LoVo (cell line): ENCODE measurements around the gene AOPEP.
"Not testable (repeated sequence)": the region's sequence is repeated elsewhere in the genome, so short reads cannot be mapped to it uniquely, and the experiment has no call there.

Source experiments
- DNase-seq: peaks from one replicate; pipeline ENCODE4 v3.0.0-alpha.2; 2016; ENCODE audit warnings: low spot score

AOPEP gene

GRCh38 chr9:94934816-94935328 is 208.4 kb downstream of the AOPEP start:
- DNase-seq, result no peak

- no peak for DNase-seq
Observed at GRCh38 chr9:94935396-94935795, 208.9 kb downstream of the AOPEP start.

GRCh38 chr9:94936419-94936818 is 209.9 kb downstream of the AOPEP start:
- DNase-seq, result no peak

DNA sequence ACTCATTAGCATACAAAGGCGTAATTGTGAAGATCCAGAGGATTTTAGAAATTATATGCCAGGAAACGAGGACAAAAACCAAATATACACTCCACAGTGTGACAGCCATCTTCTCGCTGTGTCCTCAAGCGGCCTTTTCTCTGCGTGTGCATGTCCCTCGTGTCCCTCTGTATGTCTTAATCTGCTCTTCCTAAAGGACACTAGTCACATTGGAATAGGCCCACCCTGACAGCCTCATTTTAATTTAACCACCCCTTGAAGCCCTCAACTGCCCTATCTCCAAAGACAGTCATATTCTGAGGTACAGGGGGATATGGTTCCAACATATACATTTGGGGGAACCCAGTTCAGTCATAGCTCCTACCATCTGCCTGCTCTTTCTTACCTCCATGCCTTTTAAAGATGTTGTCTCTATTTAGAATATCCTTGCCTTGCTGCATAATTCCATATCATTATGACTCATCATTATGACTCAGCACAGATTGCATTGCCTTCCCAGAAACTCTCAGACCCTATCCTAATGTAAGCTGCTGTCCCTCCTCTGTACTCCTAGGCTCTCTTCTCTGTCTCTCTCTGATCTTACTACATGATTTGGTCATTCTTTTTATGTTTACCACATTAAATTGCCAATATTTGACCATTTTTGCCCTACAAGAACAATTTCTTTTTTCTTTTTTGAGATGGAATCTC is 210.9 kb downstream of the AOPEP start:
- peak; percentile 44 for DNase-seq

DNA sequence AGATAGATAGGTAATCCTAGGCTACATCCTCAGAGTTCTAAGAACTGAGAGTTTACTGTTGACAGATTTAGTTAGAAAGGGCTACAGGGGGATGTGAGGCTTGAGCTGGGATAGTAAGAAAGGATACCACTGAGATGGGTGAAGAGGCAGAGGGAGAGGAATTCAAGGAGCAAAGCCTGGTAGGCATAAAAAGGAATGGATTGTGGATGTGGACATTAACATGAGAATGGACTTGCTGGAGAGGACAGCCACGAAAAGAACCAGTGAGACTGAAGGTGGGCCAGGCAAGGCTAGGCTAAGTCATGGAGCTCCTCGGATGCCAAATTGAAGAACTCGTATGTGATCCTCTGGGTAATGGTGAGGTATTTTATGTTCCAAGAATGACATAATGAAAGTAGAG is 211.9 kb downstream of the AOPEP start:
- DNase-seq, result no peak

DNA sequence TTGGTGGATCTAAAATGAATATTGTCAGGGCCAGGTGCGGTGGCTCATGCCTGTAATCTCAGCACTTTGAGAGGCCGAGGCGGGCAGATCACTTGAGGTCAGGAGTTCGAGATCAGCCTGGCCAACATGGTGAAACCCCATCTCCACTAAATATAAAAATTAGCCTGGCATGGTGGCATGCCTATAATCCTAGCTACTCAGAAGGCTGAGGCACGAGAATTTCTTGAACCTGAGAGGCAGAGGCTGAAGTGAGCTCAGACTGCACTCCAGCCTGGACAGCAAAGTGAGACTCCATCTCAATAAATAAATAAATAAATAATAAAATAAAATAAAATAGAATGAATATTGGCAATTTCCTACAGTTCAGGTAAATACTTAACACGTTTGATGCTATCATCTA is 213.8 kb downstream of the AOPEP start:
- not testable (repeated sequence) for DNase-seq

DNA sequence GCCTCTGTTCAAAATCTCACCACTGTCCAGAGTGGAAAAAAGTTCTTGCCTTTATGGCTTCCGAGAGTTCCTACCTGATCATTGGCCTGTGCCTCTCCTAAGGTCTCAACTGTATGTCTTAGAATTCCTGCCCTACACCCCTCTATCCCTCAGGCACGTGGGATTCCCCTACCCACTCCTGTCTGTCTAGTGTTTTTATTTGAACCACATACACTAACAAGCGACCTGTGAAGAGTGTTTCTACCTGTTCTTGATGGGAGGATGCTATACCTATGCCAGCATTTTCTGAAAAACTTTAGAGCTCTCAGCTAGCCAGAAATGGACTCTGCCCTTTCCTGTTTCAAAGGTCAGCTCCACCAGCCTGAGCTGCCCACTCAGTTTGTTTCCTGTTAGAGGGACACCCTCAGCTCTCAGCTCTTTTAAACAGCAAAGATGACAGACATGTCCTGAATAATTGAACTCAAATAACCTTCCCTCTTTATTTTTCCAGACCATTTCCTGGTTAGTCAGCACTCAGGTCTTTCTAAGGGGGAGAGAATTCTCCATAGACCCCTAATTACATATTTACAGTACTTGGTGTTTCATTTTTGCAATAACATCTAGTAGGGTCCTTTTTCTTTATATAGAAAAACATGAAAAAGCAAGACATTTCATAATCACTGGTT is 214.8 kb downstream of the AOPEP start:
- DNase-seq, result peak; percentile 46

- no peak for DNase-seq
Observed at GRCh38 chr9:94944626-94945025, 218.1 kb downstream of the AOPEP start.

DNA sequence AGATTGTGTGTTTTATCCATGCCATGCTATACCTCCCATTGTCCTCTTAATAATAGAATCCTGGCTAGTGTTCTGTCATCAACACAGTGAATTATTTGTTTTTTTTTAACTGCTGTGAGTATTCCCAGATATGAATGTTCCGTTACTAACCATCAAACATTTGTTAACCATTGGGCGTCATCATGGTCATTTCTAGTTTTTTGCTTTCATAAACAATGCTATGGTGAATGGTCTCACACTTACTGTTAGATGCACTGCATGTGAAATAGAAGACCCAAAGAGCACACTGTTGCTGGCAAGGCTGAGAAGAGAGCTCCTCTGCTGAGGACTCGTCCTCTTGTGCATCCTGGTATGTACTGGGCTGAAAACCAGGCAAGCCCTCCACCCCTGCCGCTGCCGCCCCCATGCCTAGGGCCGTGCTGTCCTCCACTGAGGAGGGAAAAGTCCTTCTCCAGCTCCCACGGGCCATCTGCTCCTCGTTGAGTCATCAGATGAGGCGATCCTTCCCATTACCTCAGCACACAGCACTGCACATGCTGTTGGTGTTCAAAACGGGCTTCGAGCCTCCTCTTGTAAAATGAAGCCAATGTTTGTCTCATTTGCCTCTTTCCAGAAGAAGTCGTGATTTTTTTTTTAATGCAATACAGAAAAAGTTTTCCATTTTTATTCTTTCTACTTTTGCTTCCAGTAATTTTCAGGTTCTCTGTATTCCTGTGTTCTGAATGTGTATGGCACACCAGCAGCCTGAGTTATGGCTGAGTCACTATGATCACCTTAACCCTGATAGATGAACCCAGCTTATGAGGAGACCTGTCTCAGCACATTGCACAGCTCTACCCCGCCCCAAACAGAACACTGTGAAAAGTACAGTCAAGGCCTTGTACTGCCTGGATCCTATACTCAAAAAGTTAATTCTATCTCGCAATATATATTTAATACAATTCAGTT is 219.0 kb downstream of the AOPEP start:
- DNase-seq, result no peak

DNA sequence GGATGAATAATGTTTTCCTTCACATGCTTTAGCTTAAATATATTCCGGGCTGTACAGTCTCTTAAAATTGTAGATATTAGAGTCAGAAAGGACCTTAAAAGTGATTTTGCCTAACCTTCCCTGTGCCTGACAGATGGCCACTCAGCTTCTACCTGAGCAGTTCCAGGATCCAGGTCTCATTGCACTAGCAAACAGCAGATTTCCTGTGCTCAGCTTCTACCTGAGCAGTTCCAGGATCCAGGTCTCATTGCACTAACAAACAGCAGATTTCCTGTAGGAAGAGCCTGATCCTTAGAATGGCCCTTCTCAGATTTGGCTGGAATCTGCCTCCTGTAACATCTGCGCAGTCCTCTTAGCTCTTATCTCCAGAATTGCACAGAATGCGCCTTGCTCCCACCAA is 219.8 kb downstream of the AOPEP start:
- DNase-seq, result no peak

DNA sequence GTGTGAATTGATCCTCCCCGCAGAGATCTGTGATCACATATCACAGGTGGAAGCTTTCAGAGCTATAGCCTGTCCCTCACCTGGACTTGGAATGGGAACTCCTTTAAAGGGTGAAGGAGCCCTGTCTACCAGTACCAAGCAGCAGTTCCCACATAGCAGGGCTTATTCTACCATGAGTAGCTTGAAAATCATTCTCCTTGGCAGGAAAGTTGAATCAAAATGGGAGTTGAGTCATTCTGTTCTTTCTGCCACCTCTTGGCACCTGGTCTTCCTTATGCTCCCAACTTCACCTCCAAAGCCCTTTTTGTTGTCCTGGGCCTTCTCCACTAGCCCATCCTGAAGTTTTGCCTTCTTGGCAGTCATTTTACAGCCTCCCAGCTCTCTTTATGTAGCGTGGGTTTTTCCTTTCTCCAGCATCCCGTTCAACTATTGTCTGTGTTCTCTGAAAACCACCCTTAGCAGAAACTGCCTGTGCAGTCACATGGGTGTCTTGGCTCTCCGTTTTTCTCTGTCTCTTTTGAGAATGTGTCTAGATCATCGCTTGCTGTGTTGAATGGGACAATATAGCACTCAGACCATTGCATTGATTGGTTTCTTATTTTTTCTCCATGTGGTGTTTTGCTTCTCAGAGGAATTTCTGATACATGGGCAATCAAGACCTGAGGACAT is 222.2 kb downstream of the AOPEP start:
- no peak for DNase-seq

GRCh38 chr9:94949370-94949769 is 222.9 kb downstream of the AOPEP start:
- no peak for DNase-seq

DNA sequence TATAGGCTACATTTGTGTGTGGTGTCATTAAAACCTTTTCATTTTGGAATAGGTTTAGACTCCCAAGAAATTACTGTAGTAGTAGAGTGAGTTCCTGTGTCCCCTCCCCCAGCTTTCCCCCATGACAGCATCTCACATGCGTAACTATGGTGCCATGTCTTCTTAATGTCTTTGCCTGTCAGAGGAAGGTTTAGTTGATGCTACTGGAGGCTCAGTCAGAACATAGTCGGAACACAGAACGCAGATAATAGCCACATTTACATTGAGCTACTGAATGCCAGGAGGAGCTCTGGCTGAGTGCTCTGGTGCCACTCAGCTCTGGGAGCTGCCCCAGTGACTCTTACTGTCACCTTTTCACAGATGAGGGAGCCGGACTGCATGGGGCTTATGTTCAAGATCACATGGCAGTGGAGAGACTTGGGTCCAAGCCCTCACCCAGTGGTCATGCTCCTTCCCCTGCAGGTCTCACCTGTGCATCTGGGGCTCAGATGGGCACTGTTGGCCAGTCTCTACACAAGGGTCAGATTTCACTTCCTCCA is 223.6 kb downstream of the AOPEP start:
- no peak for DNase-seq

DNA sequence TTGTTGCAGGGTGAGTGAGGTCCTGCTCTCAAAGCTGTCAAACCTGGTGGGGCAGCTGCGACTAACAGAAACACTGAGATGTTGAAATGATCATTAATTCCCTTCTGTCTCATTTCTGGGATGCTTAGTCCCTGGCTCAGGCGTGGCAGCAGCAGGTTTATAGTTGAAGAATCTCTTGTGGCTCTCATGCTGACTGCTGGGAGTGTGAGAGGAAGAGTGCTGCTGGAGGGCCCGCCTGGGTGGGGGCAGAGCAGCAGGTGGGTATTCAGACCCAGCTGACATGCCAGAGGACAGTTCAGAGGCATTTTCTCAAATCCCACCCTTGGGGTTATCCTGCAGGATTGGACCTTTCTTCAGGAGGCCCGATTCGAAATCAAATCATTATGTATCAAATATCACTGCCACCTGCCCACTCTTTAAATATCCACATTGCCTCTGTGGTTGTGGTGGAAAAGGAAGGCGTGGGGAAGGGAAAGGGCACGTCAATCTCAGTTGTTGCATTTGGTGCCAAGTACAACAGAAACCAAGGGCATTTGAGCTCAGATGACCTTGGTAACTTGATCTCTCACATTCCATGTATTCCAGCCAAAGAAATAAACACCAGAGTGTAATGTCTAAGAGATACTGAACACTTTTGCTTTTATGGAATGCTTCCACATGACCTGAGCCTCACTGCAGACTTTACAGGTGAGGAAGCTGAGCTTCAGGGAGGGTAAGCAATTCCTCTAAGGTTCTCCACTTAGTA is 224.3 kb downstream of the AOPEP start:
- DNase-seq, result no peak

GRCh38 chr9:94951324-94952135 is 225.0 kb downstream of the AOPEP start:
- DNase-seq, result no peak

DNA sequence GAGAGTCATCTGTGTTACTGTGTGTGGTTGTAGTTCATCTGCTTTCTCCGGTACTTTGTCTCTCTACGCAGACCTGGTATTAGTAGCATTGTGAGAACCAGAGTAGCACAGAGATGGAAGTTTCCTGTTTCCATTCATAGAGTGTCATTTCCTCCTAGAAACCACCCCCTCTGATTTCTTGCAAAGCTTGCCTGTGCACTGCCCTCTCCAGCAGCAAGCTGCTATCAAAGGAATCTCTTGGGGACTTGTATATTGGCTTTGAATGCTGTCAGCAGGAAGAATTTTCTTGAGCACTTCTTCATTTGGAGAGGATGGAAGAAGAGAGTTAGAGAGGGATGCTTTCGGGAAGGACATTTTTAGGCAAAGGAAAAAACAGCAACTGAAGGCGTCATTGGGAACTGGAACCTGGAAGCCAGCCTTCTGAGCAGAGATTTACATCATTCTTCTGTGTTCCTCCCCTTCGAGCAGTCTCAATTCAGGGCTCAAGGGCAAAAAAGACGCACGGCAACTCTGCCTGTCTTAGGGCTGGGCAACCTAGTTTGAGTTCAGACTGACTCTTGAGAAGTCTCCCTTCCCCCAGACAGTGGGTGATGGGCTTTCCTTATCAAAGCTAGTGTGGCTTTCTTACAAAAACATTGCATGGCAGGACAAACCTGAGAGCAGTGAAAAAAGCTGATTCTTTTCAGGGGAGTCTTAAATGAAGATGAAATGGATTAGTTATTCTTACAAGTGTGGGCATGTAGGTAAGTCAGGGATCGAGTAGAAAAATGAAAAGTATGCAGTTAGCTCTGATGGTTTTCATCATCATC is 226.3 kb downstream of the AOPEP start:
- no peak for DNase-seq

GRCh38 chr9:94956731-94957130 is 230.2 kb downstream of the AOPEP start:
- DNase-seq, result no peak

GRCh38 chr9:94960964-94961363 is 234.5 kb downstream of the AOPEP start:
- no peak for DNase-seq

GRCh38 chr9:94961870-94962269 is 235.4 kb downstream of the AOPEP start:
- no peak for DNase-seq
